Gastrocnemius medialis (tissue), 4 donors: ENCODE measurements around the gene OR10G4.

Source experiments
- CTCF ChIP-seq, 5 experiments: fragments of 450-650 bp in 3 of 5; fragments of 200-600 bp in 2 of 5; sonication (generic) in 2 of 5; IDR thresholded peaks in 4 of 5; conservative IDR thresholded peaks in 1 of 5; 1 replicate in 4 of 5; 2 replicates in 1 of 5; pipeline ENCODE4 v1.5.1; 2016 to 2019; ENCODE audit warnings: antibody characterized with exemption in 5 of 5, mild to moderate bottlenecking in 3 of 5, moderate library complexity in 3 of 5
- POLR2A ChIP-seq, 2 donors: fragments of 450-650 bp; IDR thresholded peaks; one replicate each; pipeline ENCODE4 v1.6.1; 2017; ENCODE audit warnings: antibody characterized with exemption in 2 of 2, mild to moderate bottlenecking in 2 of 2, moderate library complexity in 2 of 2

- TF ChIP-seq POLR2A (IDR thresholded peaks at IDR 0.05) (no peak), CTCF (IDR thresholded peaks at IDR 0.05 in 4 of 5, conservative IDR thresholded peaks at IDR 0.05 in 1 of 5) (no peak)
Observed at GRCh38 chr11:124039557-124039956, 26.8 kb downstream of the OR10G4 start.
